ENCODE data around the gene EXOC4. TPM values are rescaled to one million over a fixed set of nuclear protein-coding genes. Genes with fewer than 3 reads are reported as not detected.
"Not testable (repeated sequence)": the region's sequence is repeated elsewhere in the genome, so short reads cannot be mapped to it uniquely, and the experiment has no call there.

The EXOC4 gene
- total and polyA plus RNA-seq, 4 donors: 47.5 to 100 (median 72.3) TPM

GRCh38 chr7:133978502-133979295, 725.8 kb downstream of the EXOC4 start:
- H3K36me3 ChIP-seq (ENCODE audit: control insufficient read depth, insufficient read depth, low read length): no peaks in the 10 kb centered on the region
- peak in 2 of 6 donors; percentile 27 to 77 for DNase-seq (ENCODE audit: low read depth in 4 of 6, low spot score in 6 of 6)
- H3K4me3 ChIP-seq (ENCODE audit: low read depth, low read length): no peak overlapping the region
- H3K4me1 ChIP-seq (ENCODE audit: control insufficient read depth, insufficient read depth, low read length): no peaks in the 10 kb centered on the region
- WGBS (ENCODE audit: insufficient coverage): 30% methylated on average over 4 of the region's 5 CpGs
- no peaks in the 10 kb centered on the region for H3K27me3 ChIP-seq (ENCODE audit: control insufficient read depth, insufficient read depth, low read length)
- H3K9me3 ChIP-seq (ENCODE audit: control insufficient read depth, insufficient read depth, low read length): no peaks in the 10 kb centered on the region
- no peak overlapping the region for H3K27ac ChIP-seq (ENCODE audit: low read depth, low read length)

- Histone ChIP-seq H3K27me3 (ENCODE audit: control insufficient read depth, insufficient read depth, low read length) (no peaks in the 10 kb centered on the region), H3K4me3 (ENCODE audit: low read depth, low read length) (no peak overlapping the region), H3K4me1 (ENCODE audit: control insufficient read depth, insufficient read depth, low read length) (no peaks in the 10 kb centered on the region), H3K36me3 (ENCODE audit: control insufficient read depth, insufficient read depth, low read length) (no peaks in the 10 kb centered on the region), H3K9me3 (ENCODE audit: control insufficient read depth, insufficient read depth, low read length) (no peaks in the 10 kb centered on the region), H3K27ac (ENCODE audit: low read depth, low read length) (no peak overlapping the region)
- no peak for DNase-seq (ENCODE audit: low read depth in 4 of 6, low spot score in 6 of 6)
- no CpG with 5 or more reads among the region's 1 CpG for WGBS (ENCODE audit: insufficient coverage)
Observed at GRCh38 chr7:133980804-133981203, 727.9 kb downstream of the EXOC4 start.

- no peak overlapping the region for H3K27ac ChIP-seq (ENCODE audit: low read depth, low read length)
- peak in 3 of 6 donors; percentile 28 to 84 (median 40) for DNase-seq (ENCODE audit: low read depth in 4 of 6, low spot score in 6 of 6)
- WGBS (ENCODE audit: insufficient coverage): no CpG with 5 or more reads among the region's 6 CpGs
Observed at GRCh38 chr7:133983685-133984419, 731.0 kb downstream of the EXOC4 start.

GRCh38 chr7:133985300-133985699, 732.4 kb downstream of the EXOC4 start:
- no CpG with 5 or more reads among the region's 1 CpG for WGBS (ENCODE audit: insufficient coverage)
- no peak overlapping the region for H3K4me3 ChIP-seq (ENCODE audit: low read depth, low read length)

More at GRCh38 chr7:133983685-133984419, 731.0 kb downstream of the EXOC4 start:
- Histone ChIP-seq H3K36me3 (ENCODE audit: control insufficient read depth, insufficient read depth, low read length) (no peaks in the 10 kb centered on the region), H3K4me3 (ENCODE audit: low read depth, low read length) (no peak overlapping the region), H3K9me3 (ENCODE audit: control insufficient read depth, insufficient read depth, low read length) (no peaks in the 10 kb centered on the region), H3K4me1 (ENCODE audit: control insufficient read depth, insufficient read depth, low read length) (no peaks in the 10 kb centered on the region), H3K27me3 (ENCODE audit: control insufficient read depth, insufficient read depth, low read length) (no peaks in the 10 kb centered on the region)

GRCh38 chr7:133987582-133987981, 734.7 kb downstream of the EXOC4 start:
- Histone ChIP-seq H3K4me1 (ENCODE audit: control insufficient read depth, insufficient read depth, low read length) (no peaks in the 10 kb centered on the region), H3K36me3 (ENCODE audit: control insufficient read depth, insufficient read depth, low read length) (no peaks in the 10 kb centered on the region), H3K27ac (ENCODE audit: low read depth, low read length) (no peak overlapping the region), H3K9me3 (ENCODE audit: control insufficient read depth, insufficient read depth, low read length) (no peaks in the 10 kb centered on the region), H3K4me3 (ENCODE audit: low read depth, low read length) (no peak overlapping the region), H3K27me3 (ENCODE audit: control insufficient read depth, insufficient read depth, low read length) (no peaks in the 10 kb centered on the region)
- no CpG with 5 or more reads among the region's 2 CpGs for WGBS (ENCODE audit: insufficient coverage)
- DNase-seq (ENCODE audit: low read depth in 4 of 6, low spot score in 6 of 6): no peak

More at GRCh38 chr7:133985300-133985699, 732.4 kb downstream of the EXOC4 start:
- Histone ChIP-seq H3K9me3 (ENCODE audit: control insufficient read depth, insufficient read depth, low read length) (no peaks in the 10 kb centered on the region), H3K4me1 (ENCODE audit: control insufficient read depth, insufficient read depth, low read length) (no peaks in the 10 kb centered on the region), H3K27me3 (ENCODE audit: control insufficient read depth, insufficient read depth, low read length) (no peaks in the 10 kb centered on the region), H3K36me3 (ENCODE audit: control insufficient read depth, insufficient read depth, low read length) (no peaks in the 10 kb centered on the region), H3K27ac (ENCODE audit: low read depth, low read length) (no peak overlapping the region)
- no peak for DNase-seq (ENCODE audit: low read depth in 4 of 6, low spot score in 6 of 6)

- Histone ChIP-seq H3K27ac (ENCODE audit: low read depth, low read length) (no peak overlapping the region), H3K9me3 (ENCODE audit: control insufficient read depth, insufficient read depth, low read length) (no peaks in the 10 kb centered on the region), H3K4me1 (ENCODE audit: control insufficient read depth, insufficient read depth, low read length) (no peaks in the 10 kb centered on the region), H3K36me3 (ENCODE audit: control insufficient read depth, insufficient read depth, low read length) (no peaks in the 10 kb centered on the region), H3K27me3 (ENCODE audit: control insufficient read depth, insufficient read depth, low read length) (no peaks in the 10 kb centered on the region), H3K4me3 (ENCODE audit: low read depth, low read length) (no peak overlapping the region)
- WGBS (ENCODE audit: insufficient coverage): no CpG with 5 or more reads among the region's 1 CpG
- DNase-seq (ENCODE audit: low read depth in 4 of 6, low spot score in 6 of 6): no peak
Observed at GRCh38 chr7:133993547-133993946, 740.7 kb downstream of the EXOC4 start.

GRCh38 chr7:133994100-133994499, 741.2 kb downstream of the EXOC4 start:
- DNase-seq (ENCODE audit: low read depth in 4 of 6, low spot score in 6 of 6); H3K9me3 ChIP-seq (ENCODE audit: control insufficient read depth, insufficient read depth, low read length); H3K27me3 ChIP-seq (ENCODE audit: control insufficient read depth, insufficient read depth, low read length); H3K4me3 ChIP-seq (ENCODE audit: low read depth, low read length); H3K36me3 ChIP-seq (ENCODE audit: control insufficient read depth, insufficient read depth, low read length); H3K27ac ChIP-seq (ENCODE audit: low read depth, low read length); H3K4me1 ChIP-seq (ENCODE audit: control insufficient read depth, insufficient read depth, low read length): not testable (repeated sequence)
- WGBS (ENCODE audit: insufficient coverage): 100% methylated on average over 5 of the region's 7 CpGs

- Histone ChIP-seq H3K27ac (ENCODE audit: low read depth, low read length) (no peak overlapping the region), H3K9me3 (ENCODE audit: control insufficient read depth, insufficient read depth, low read length) (no peaks in the 10 kb centered on the region), H3K36me3 (ENCODE audit: control insufficient read depth, insufficient read depth, low read length) (no peaks in the 10 kb centered on the region), H3K4me1 (ENCODE audit: control insufficient read depth, insufficient read depth, low read length) (no peaks in the 10 kb centered on the region), H3K4me3 (ENCODE audit: low read depth, low read length) (no peak overlapping the region), H3K27me3 (ENCODE audit: control insufficient read depth, insufficient read depth, low read length) (no peaks in the 10 kb centered on the region)
- 93% methylated on average over 4 of the region's 6 CpGs for WGBS (ENCODE audit: insufficient coverage)
- no peak for DNase-seq (ENCODE audit: low read depth in 4 of 6, low spot score in 6 of 6)
Observed at GRCh38 chr7:133997463-133997862, 744.6 kb downstream of the EXOC4 start.

- no peak for DNase-seq (ENCODE audit: low read depth in 4 of 6, low spot score in 6 of 6)
- no CpG with 5 or more reads among the region's 2 CpGs for WGBS (ENCODE audit: insufficient coverage)
- no peaks in the 10 kb centered on the region for H3K27me3 ChIP-seq (ENCODE audit: control insufficient read depth, insufficient read depth, low read length)
- H3K4me1 ChIP-seq (ENCODE audit: control insufficient read depth, insufficient read depth, low read length): no peaks in the 10 kb centered on the region
- no peak overlapping the region for H3K27ac ChIP-seq (ENCODE audit: low read depth, low read length)
- H3K4me3 ChIP-seq (ENCODE audit: low read depth, low read length): no peak overlapping the region
- no peaks in the 10 kb centered on the region for H3K9me3 ChIP-seq (ENCODE audit: control insufficient read depth, insufficient read depth, low read length)
- H3K36me3 ChIP-seq (ENCODE audit: control insufficient read depth, insufficient read depth, low read length): no peaks in the 10 kb centered on the region
Observed at GRCh38 chr7:133999178-133999577, 746.3 kb downstream of the EXOC4 start.
